Suppressor macrophage treated with lipopolysaccharide for 4 hours (primary cell): ENCODE measurements around the gene PATJ.
"Not testable (repeated sequence)": the region's sequence is repeated elsewhere in the genome, so short reads cannot be mapped to it uniquely, and the experiment has no call there.

Experiments used
- DNase-seq: peaks from one replicate; pipeline ENCODE4 v3.0.0-alpha.2; 2020

The PATJ gene

DNA sequence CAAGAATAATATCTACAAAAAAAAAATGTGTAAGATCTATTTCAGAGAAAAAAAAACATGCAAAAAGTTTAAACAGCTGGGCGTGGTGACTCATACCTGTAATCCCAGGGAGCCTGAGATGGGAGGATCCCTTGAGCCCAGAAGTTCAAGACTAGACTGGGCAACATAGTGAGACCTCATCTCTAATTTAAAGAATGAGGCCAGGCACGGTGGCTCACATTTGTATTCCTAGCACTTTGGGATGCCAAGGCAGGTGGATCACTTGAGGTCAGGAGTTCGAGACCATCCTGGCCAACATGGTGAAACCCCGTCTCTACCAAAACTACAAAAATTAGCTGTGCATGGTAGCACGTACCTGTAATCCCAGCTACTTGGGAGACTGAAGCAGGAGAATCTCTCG is 443.0 kb downstream of the PATJ start:
- DNase-seq, result not testable (repeated sequence)

DNA sequence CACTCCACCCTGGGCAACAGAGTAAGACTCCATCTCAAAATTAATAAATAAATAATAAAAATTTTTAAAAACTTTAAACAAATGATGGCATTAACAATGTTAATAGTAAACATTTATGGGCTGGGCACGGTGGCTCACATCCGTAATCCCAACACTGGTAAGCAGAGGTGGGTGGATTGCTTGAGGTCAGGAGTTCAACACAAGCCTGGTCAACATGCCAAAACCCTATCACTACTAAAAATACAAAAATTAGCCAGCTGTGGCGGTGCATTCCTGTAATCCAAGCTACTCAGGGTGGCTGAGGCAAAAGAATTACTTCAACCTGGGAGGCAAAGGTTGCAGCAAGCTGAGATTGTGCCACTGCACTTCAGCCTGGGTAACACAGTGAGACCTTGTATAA is 443.4 kb downstream of the PATJ start:
- no peak for DNase-seq

DNA sequence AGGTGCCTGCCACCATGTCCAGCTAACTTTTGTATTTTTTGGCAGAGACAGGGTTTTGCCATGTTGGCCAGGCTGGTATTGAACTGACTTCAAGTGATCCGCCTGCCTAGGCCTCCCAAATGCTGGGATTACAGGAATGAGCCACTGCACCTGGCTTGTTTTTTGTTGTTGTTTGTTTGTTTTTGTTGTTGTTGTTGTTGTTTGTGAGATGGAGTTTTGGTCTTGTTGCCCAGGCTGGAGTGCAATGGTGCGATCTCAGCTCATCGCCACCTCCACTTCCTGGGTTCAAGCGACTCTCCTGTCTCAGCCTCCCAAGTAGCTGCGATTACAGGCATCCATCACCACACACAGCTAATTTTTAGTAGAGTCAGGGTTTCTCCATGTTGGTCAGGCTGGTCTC is 445.3 kb downstream of the PATJ start:
- DNase-seq, result no peak

DNA sequence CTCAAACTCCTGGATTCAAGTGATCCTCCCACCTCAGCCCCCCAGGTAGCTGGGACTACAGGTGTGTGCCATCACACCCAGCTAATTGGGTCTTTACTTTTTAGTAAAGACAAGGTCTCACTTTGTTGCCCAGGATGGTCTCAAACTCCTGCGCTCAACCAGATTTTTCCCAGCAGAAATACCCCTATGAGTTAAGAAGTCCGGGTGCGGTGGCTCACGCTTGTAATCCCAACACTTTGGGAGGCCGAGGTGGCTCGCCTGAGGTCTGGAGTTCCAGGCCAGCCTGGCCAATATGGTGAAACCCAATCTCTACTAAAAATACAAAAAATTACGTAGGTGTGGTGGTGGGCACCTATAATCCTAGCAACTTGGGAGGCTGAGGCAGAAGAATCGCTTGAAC is 445.8 kb downstream of the PATJ start:
- DNase-seq, result no peak

DNA sequence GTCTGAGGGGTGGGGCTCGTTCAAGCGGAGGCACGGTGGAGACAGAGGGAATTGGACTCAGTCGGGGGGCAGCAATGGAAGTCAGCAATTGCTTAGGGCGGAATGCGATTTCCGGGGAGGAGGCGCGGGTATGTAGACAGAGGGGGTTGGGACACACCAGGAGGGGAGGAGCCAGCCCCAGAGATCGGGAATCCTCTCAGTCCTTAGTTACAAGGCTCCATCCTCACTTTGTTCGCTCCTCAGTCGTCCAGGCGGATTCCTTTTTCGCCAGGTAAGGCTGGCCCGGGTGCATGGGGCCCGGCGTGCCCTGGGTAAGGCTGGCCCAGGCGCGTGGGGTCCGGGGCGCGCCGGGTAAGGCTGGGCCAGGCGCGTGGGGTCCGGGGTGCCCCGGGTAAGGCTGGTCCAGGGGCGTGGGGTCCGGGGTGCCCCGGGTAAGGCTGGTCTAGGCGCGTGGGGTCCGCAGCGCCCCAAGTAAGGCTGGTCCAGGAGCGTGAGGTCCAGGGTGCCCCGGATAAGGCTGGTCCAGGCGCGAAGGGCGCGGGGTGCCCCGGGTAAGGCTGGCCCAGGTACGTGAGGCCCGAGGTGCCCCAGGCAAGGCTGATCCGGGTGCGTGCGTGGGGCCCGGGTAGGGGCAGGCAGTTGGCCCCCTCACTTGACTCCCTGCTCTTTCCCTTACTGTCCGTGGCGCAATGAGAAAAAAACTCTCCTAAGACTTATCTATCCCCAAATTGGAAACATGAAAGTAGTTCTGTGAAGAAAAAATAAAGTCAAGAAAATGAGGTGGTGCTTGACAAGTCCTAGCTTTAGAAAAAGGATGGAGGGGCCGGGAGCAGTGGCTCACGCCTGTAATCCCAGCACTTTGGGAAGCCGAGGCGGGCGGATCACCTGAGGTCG is 452.6 kb downstream of the PATJ start, which contains the start of gene L1TD1:
Gene L1TD1, plus strand, starts transcription at position 199 of the 894 bp plus-strand sequence. CDS start 11,780 bp downstream, outside the sequence.
- DNase-seq, result no peak

DNA sequence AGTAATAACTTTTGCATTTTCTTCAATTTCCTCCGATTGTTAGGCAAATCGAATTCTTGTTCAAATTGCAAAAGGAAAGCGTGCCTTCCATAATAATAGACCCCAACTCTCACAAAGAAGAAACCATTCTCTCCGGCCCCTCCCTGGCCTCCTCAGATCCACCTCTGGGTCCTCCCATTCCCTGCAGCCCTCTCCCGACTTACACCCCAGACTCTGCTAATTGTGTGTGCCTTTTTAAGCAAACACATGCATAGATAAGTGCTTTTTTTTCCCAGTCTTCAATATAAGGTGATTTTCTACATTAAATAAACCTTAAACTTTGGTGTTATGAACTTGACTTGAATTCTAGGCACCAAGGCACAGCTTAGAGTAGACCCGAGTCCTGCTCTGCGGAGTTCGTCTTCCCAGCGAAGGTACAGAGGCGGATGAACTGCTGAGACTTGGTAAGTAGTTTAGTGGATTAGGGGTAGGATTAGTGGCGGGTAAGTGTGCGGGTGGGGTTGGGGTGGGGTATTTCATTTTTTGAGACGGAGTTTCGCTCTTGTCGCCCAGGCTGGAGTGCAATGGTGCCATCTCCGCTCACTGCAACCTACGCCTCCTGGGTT is 453.9 kb downstream of the PATJ start:
- no peak for DNase-seq

DNA sequence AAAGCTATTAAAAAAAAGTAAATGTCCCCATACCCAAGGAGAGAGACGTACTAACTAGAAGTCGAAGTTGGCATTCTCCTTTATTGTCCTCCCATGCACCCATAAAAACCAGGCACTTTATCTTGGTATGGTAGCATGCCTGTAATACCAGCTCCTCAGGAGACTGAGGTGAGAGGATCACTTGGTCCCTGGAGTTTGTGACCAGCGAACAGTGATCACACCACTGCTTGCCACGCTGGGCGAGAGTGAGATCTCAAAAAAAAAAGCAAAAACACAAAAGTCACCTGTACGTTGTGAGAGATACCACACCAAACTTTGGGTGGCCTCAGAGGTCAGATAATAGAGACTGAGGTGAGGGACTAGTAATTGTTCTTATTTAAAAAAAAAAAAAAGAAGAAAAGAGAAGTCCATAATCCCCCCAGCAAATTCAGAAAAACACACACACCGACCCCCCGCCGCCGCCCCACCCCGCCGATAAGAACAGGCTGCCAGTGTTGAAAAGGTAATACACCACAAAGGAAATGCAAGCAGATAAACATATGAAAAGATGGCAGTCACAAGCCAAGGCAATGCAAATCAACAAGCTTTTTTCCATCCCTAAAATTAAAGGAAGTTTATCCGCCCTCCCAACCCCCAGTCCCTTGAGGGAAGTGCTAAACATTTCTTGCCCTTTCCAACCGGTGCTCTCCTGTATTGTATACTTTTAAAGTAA is 455.9 kb downstream of the PATJ start:
- no peak for DNase-seq

DNA sequence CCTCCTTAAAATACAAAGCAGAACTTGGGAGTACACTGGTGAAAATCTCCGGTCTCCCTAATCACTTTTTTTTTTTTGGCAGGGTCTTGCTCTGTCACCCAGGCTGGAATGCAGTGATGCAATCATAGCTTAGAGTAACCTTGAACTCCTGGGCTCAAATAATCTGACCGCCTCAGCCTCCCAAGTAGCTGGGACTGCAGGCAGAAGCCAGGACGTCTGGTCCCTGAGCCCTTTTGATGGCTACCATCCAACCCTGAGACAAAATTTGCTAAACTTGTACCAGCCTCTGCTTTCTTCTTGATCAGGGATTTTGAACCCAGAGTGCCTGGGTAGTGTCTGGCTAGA is 456.5 kb downstream of the PATJ start:
- no peak for DNase-seq

DNA sequence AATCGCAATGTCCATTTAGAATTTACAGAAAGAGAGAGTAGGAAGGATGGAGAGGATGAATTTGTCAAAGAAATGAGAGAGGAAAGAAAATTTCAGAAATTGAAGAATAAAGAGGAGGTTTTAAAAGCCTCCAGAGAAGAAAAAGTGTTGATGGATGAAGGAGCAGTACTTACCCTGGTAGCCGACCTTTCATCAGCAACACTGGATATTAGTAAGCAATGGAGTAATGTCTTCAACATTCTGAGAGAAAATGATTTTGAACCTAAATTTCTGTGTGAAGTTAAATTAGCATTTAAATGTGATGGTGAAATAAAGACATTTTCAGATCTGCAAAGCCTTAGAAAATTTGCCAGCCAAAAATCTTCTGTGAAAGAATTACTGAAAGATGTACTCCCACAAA is 464.9 kb downstream of the PATJ start:
- no peak for DNase-seq

DNA sequence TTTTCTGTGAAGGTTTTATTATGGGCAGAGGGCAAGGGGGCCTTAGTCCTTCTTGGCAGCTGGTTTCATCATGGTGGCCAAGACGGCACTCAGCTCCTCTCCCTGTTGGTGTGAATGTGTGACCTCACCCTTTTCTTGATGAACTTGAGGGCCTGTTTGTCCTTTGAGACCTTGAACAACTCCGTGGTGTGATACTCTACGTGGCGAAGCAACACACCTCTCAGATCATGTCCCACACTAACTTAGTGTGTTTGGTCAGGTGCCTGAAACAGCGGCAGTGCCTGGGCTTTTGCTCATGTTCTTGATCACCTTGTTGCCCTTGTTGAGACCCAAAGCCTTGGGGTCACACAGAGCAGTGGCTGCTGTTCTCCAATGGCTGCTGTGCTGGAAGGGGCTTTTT is 465.8 kb downstream of the PATJ start:
- no peak for DNase-seq

DNA sequence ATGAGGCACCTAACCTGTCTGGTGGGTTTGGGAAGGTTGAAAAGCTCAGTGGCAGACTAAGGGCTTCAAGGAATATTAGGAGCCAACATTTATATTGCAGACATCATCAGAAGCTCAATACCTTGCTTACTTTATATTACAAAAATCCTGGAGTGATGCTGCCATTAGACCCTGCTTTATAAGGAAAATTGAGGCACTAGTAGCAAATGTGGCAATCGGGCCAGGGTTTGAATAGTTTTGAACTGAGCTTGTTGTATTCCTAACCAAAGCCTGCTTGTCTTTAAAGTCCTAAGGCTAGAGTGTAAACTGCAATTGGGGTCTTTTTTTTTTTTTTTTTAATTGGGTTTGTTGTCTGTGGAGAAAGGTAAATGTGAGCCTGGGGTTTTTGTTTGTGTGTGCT is 466.7 kb downstream of the PATJ start:
- DNase-seq, result no peak

DNA sequence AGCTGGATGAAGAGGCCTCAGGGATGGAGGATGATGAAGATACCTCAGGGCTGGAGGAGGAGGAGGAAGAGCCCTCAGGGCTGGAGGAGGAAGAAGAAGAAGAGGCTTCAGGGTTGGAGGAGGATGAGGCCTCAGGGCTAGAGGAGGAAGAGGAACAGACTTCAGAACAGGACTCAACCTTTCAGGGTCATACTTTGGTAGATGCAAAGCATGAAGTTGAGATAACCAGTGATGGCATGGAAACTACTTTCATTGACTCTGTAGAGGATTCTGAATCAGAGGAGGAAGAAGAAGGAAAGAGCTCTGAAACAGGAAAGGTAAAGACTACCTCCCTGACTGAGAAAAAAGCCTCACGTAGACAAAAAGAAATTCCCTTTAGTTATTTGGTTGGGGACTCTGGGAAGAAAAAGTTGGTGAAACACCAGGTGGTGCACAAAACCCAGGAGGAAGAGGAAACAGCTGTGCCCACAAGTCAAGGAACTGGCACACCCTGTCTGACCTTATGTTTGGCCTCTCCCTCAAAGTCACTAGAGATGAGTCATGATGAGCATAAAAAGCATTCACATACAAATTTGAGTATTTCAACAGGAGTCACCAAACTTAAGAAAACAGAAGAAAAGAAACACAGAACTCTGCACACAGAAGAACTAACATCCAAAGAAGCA is 467.8 kb downstream of the PATJ start:
- DNase-seq, result peak; percentile 68

DNA sequence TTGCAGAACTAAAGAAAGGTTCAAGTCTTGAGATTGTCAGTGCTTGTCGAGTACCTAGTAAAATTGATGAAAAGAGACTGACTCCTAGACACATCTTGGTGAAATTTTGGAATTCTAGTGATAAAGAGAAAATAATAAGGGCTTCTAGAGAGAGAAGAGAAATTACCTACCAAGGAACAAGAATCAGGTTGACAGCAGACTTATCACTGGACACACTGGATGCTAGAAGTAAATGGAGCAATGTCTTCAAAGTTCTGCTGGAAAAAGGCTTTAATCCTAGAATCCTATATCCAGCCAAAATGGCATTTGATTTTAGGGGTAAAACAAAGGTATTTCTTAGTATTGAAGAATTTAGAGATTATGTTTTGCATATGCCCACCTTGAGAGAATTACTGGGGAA is 468.7 kb downstream of the PATJ start:
- DNase-seq, result no peak

DNA sequence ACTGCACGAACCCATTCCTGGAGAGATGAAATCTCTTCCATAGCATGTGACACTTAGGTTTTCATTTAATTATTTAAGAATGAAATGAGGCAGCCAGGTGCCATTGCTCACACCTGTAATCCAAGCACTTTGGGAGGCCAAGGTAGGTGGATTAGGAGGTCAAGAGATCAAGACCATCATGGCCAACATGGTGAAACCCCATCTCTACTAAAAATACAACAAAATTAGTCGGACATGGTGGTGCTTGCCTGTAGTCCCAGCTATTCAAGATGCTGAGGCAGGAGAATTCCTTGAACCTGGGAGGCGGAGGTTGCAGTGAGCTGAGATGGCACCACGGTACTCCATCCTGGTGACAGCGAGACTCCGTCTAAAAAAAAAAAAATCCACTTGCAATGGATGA is 470.1 kb downstream of the PATJ start:
- DNase-seq, result no peak

DNA sequence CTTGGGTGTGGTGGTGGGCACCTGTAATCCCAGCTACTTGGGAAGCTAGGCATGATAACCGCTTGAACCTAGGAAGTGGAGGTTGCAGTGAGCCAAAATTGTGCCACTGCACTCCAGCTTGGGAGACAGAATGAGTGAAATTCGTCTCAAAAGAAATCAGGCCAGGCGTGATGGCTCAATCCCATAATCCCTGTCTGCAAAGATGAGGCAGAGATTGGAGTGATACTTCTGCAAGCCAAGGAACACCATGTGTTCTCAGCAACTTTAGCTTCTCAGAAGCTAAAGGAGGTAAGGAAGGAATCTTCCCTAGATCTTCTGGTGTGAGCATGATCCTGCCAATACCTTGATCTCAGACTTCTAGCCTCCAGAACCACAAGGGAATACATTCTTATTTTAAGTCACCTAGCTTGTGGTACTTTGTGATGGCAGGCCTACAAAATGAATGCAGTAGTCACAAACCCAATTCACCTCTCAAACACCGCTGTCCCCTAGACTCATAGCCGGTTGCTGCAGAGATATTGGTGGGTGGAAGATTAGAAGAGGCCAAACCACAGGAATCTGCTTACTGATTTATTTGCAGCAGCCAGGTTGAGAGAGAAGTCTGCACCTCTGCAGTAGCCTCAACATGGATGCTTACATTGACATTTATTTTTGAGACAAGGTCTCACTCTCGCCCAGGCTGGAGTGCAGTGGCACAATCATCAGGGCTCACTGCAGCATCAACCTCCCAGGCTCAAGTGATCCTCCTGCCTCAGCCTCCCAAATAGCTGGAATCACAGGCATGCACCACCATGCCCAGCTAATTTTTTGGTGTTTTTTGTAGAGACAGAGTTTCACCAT is 471.0 kb downstream of the PATJ start:
- no peak for DNase-seq

DNA sequence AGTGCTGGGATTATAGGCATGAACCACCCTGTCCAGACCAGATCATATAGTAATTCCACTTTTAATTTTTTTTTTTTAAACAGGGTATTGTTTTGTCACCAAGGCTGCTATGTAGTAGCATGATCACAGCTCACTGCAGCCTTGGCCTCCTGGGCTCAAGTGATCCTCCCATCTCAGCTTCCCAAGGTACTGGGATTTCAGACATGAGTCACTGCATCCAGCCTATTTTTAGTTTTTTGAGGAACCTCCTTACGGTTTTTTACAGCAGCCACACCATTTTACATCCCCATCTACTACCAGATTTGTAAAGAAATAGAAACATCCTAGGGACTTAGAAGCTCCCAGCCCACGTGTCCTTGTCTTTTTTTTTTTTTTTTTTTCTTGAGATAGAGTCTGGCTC is 476.3 kb downstream of the PATJ start:
- no peak for DNase-seq

DNA sequence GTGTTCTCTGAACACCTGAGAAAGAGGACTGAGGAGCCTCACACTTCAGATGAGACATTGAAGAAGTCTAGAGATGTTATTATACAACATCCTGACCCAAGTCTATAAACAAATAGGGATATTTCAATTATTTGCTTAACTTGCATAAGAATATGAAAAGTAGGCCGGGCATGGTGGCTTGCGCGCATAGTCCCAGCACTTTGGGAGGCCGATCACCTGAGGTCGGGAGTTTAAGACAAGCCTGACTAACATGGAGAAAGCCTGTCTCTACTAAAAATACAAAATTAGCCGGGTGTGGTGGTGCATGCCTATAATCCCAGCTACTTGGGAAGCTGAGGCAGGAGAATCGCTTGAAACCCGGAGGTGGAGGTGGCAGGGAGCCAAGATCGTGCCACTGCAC is 478.2 kb downstream of the PATJ start:
- DNase-seq, result not testable (repeated sequence)

DNA sequence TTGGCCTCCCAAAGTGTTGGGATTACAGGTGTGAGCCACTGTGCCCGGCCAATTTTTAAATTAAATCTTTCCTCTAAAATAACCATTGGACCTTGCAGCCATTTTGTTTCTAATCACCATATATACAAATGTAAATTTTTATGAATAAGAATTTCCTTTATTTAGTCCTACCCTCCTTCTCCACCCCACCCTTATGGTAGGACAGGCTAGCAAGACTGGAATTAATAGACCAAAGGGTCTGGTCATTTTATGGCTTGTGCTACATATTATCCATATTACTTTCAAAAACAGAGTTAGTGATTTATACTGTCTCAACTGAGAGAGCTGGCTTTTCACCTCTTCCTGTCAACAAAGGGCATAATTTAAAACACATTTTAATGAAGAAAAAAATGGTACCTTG is 478.9 kb downstream of the PATJ start:
- no peak for DNase-seq

DNA sequence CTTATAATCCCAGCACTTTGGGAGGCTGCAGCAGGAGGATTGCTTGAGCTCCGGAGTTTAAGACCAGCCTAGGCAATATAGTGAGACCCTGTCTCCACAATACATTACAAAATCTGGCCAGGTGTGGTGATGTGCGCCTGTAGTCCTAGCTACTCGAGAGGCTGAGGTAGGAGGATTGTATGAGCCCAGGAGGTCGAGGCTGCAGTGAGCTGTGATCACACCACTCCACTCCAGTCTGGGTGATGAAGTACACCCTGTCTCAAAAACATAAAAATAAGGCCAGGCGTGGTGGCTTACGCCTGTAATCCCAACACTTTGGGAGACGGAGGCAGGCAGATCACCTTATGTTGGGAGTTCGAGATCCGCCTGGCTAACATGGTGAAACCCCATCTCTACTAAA is 480.0 kb downstream of the PATJ start:
- DNase-seq, result no peak

DNA sequence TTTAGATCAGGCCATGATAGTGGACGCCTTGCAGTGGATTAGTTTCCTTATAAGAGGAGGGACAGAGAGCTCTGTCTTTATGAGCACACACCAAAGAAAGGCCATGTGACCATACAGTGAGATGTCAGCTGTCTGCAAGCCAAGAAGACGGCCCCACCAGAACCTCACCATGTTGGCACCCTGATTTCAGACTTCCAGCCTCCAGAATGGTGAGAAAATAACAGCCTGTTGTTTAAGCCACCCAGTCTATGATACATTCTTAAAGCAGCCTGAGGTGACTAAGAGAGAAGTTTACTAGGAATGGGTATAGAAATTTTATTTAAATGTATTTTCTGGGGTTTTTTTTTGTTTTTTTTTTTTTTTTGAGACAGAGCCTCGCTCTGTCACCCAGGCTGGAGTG is 481.9 kb downstream of the PATJ start:
- no peak for DNase-seq

DNA sequence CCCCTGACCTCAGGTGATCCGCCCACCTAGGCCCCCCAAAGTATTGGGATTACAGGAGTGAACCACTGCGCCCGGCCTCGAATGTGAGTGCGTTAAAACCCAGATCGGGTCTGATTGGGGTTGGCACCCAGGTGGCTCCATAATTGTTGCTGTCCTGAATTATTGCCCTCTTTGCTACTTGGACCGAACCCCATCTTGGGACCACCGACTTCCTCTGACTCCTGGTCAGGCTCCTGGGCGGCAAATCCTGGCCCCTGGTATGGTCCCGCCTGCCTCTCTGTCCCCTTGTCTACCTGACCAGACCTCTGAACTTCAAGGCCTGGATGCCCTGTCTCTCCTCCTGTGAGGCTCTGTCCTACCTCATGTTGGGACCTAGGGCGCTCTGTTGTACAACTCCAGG is 485.2 kb downstream of the PATJ start:
- no peak for DNase-seq
